Stomach (tissue), 9 donors: ENCODE data around the gene JAK1. TPM values are rescaled to one million over a fixed set of nuclear protein-coding genes. Genes with fewer than 3 reads are reported as not detected.

Experiments
- DNase-seq, 2 donors: peaks; one replicate each; pipeline versions ENCODE4 v3.0.0 to v3.0.0-alpha.2; 2013 to 2019
- H3K27ac ChIP-seq, 5 donors: fragments of 200-600 bp in 4 of 5; sonication (generic) in 4 of 5; one replicate each; pipeline ENCODE4 v1.5.1; 2013 to 2019; ENCODE audit warnings: mild to moderate bottlenecking in 1 of 5, moderate library complexity in 1 of 5
- H3K27me3 ChIP-seq, 3 donors: fragments of 200-600 bp; sonication (generic); one replicate each; pipeline ENCODE4 v1.5.1; 2017 to 2019; ENCODE audit warnings: mixed run types in 1 of 3
- H3K36me3 ChIP-seq, 4 donors: fragments of 200-600 bp; sonication (generic); 1 replicate in 3 of 4; 2 replicates in 1 of 4; pipeline ENCODE4 v1.5.1; 2016 to 2019
- H3K4me1 ChIP-seq, 4 donors: fragments of 200-600 bp; sonication (generic); one replicate each; pipeline ENCODE4 v1.5.1; 2016 to 2019
- H3K4me3 ChIP-seq, 4 donors: fragments of 200-600 bp; sonication (generic) in 3 of 4; one replicate each; pipeline ENCODE4 v1.5.1; 2016 to 2019; ENCODE audit warnings: mild to moderate bottlenecking in 1 of 4
- H3K9me3 ChIP-seq, 4 donors: fragments of 200-600 bp; sonication (generic); one replicate each; pipeline ENCODE4 v1.5.1; 2016 to 2019
- CTCF ChIP-seq, 7 experiments: fragments of 450-650 bp in 4 of 7; fragments of 200-600 bp in 3 of 7; sonication (generic) in 3 of 7; IDR thresholded peaks; one replicate each; pipeline ENCODE4 v1.5.1; 2016 to 2019; ENCODE audit warnings: antibody characterized with exemption in 7 of 7, control low read depth in 2 of 7, mild to moderate bottlenecking in 1 of 7
- EP300 ChIP-seq: sonication (generic); formaldehyde crosslinking; IDR thresholded peaks from one replicate; pipeline ENCODE4 v1.6.1; 2017; ENCODE audit warnings: antibody characterized with exemption
- POLR2A ChIP-seq, 4 donors: fragments of 450-650 bp; IDR thresholded peaks; one replicate each; pipeline ENCODE4 v1.6.1; 2016; ENCODE audit warnings: antibody characterized with exemption in 4 of 4, control low read depth in 2 of 4, mild to moderate bottlenecking in 1 of 4, moderate library complexity in 1 of 4
- POLR2AphosphoS5 ChIP-seq, 3 donors: sonication (generic); formaldehyde crosslinking; IDR thresholded peaks; one replicate each; pipeline ENCODE4 v1.6.1; 2016; ENCODE audit warnings: antibody characterized with exemption in 3 of 3
- WGBS, 5 donors: extraction: QIAGEN DNeasy Blood & Tissue Kit in 3 of 5; methylation state at CpG; one replicate each; pipeline versions ENCODE4 v1.1.5 to v1.1.7; 2013 to 2018; 5-methylcytosine and 5-hydroxymethylcytosine counted together
- intact Hi-C: fragments of 100-400 bp; cut with DNase I; formaldehyde crosslinking; loops from one replicate; pipeline ENCODE4 v1.15.1; 2023; ENCODE audit warnings: low total_unique reads
- polyA plus RNA-seq, 3 donors: library from polyadenylated mRNA; stranded (reverse); fragments of 200-250 nt; gene quantifications; one replicate each; pipeline ENCODE4 v1.2.3, GENCODE V29; 2013
- total RNA-seq, 5 donors: library from RNA; depleted of rRNA; stranded (reverse); fragments of >200 nt; gene quantifications; one replicate each; pipeline versions ENCODE4 v1.1.0 to v1.2.3, GENCODE V29; 2014 to 2016
- donor health status: healthy with polysubstance abuse.
- donor health status: Bipolar disorder and iron deficiency.
- donor health status: healthy.

Gene JAK1
- total and polyA plus RNA-seq, 8 donors, result 21.3 to 149 (median 77.7) TPM

DNA sequence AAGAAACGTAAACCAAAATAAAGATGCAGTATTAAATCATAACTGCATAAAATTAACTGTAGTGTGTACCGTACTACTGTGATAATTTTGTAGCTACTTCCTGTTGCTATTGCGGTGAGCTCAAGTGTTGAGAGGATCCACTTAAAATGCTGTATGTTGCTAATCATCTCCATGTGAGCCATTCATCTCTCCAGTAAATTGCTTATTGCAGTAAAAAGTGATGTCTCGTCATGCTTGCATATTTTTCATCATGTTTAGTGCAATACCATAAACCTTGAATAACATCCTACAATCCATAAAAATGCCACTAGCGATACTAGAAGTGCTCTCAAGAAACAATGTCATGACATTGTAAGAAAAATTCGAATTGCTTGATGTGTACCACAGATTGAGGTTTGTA is 155.2 kb downstream of the JAK1 start:
- DNase-seq, result no peak
- Histone ChIP-seq H3K9me3 (no peaks in the 10 kb centered on the region), H3K36me3 (peaks cover 0 to 20% (median 2%) of the 10 kb centered on the region in 4 donors), H3K4me3 (no peak overlapping the region), H3K27me3 (no peaks in the 10 kb centered on the region), H3K4me1 (no peaks in the 10 kb centered on the region), H3K27ac (no peak overlapping the region)
- intact Hi-C loops, result no loop called here
- TF ChIP-seq CTCF (IDR thresholded peaks at IDR 0.05), result no peak
- TF ChIP-seq POLR2A (IDR thresholded peaks at IDR 0.05), result no peak
- TF ChIP-seq POLR2AphosphoS5 (IDR thresholded peaks at IDR 0.05), result no peak
- no peak for TF ChIP-seq EP300
- WGBS, 5 donors, result 90 to 97% (median 94%) methylated on average over 6 of the region's 6 CpGs

DNA sequence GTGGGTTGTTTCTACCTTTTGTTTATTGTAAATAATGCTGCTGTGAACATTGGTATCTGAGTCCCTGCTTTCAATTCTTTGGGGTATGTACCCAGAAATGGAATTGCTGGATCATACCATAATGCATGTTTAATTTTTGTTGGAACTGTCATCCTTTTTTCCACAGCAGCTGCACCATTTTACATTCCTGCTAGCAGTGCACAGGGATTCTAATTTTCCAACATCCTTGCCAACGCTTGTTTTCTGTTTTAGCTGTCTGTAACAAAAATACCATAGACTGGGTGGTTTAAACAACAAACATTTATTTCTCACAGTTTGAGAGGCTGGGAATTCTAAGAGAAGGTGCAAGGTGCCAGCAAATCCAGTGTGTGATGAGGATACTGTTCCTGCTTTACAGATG is 156.3 kb downstream of the JAK1 start:
- no peak overlapping the region for H3K27ac ChIP-seq
- WGBS, 5 donors, result 68 to 92% (median 90%) methylated on average over 1 of the region's 1 CpG
- intact Hi-C loops, result no loop called here
- peaks cover 0 to 10% (median under 1%) of the 10 kb centered on the region in 4 donors for H3K36me3 ChIP-seq
- no peak for TF ChIP-seq POLR2AphosphoS5 (IDR thresholded peaks at IDR 0.05)
- no peak for TF ChIP-seq CTCF (IDR thresholded peaks at IDR 0.05)
- TF ChIP-seq POLR2A (IDR thresholded peaks at IDR 0.05), result no peak
- no peak for TF ChIP-seq EP300
- peak in 1 of 2 donors; percentile 18 for DNase-seq
- no peaks in the 10 kb centered on the region for H3K9me3 ChIP-seq
- H3K27me3 ChIP-seq, result no peaks in the 10 kb centered on the region
- H3K4me1 ChIP-seq, result no peaks in the 10 kb centered on the region
- H3K4me3 ChIP-seq, result no peak overlapping the region

DNA sequence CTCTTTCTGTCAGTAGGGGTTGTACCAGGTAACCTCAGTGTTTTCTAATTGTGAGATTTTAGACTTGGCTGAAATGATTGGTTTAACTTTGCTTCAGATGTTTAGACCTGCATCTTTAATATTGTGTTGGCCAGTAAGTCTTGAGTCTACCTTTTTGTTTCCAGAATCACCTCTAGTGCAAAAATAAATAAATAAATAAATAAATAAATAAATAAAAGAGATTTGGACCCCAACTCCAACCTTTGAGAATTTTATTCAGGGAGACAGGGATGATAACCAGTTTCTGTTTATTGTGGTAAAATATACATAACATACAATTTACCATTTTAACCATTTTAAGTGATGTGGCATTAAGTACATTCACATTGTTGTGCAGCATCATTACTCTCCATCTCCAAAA is 157.0 kb downstream of the JAK1 start:
- H3K36me3 ChIP-seq, result peaks cover 0 to 8% (median 1%) of the 10 kb centered on the region in 4 donors
- no peak overlapping the region for H3K27ac ChIP-seq
- no peak for TF ChIP-seq POLR2AphosphoS5 (IDR thresholded peaks at IDR 0.05)
- TF ChIP-seq EP300, result no peak
- no peak for TF ChIP-seq CTCF (IDR thresholded peaks at IDR 0.05)
- TF ChIP-seq POLR2A (IDR thresholded peaks at IDR 0.05), result no peak
- intact Hi-C loops, result no loop called here
- no peaks in the 10 kb centered on the region for H3K27me3 ChIP-seq
- no peak overlapping the region for H3K4me3 ChIP-seq
- DNase-seq, result no peak
- H3K9me3 ChIP-seq, result no peaks in the 10 kb centered on the region
- H3K4me1 ChIP-seq, result no peaks in the 10 kb centered on the region

- no peak overlapping the region for H3K27ac ChIP-seq
- no peaks in the 10 kb centered on the region for H3K27me3 ChIP-seq
- no peak for DNase-seq
- intact Hi-C loops, result no loop called here
- WGBS, 5 donors, result 92 to 96% (median 94%) methylated on average over 6 of the region's 6 CpGs
- peaks cover 0 to 5% (median 1%) of the 10 kb centered on the region in 4 donors for H3K36me3 ChIP-seq
- H3K4me3 ChIP-seq, result no peak overlapping the region
- H3K4me1 ChIP-seq, result no peaks in the 10 kb centered on the region
- TF ChIP-seq EP300 (no peak), CTCF (IDR thresholded peaks at IDR 0.05) (no peak)
- H3K9me3 ChIP-seq, result no peaks in the 10 kb centered on the region
Observed at GRCh38 chr1:64801851-64802523, 164.4 kb downstream of the JAK1 start.
